Activated CD8-positive, alpha-beta T cell treated with anti-CD3 and anti-CD28 coated beads for 36 hours (primary cell): ENCODE results near the gene CIROP. TPM values are rescaled to one million over a fixed set of nuclear protein-coding genes. Genes with fewer than 3 reads are reported as not detected.

ENCODE experiments used
- ATAC-seq: fragments of 200-7000 bp; cut with Tn5 transposase; one replicate; pipeline ENCODE4 v1.10.0; 2021; ENCODE audit warnings: mild to moderate bottlenecking, moderate library complexity
- CTCF ChIA-PET: fragments of 350-600 bp; sonication (Branson Sonifier 250); formaldehyde crosslinking; loops from one replicate; lab custom pipeline; 2021; ENCODE audit warnings: antibody characterized with exemption; lab: Charles Lee
- POLR2A ChIA-PET: fragments of 350-600 bp; sonication (Branson Sonifier 250); formaldehyde crosslinking; loops from one replicate; lab custom pipeline; 2021; ENCODE audit warnings: antibody characterized with exemption; lab: Charles Lee
- DNase-seq: peaks from one replicate; pipeline ENCODE4 v3.0.0-alpha.2; 2020
- H3K27ac Mint-ChIP-seq: one replicate; pipeline ENCODE4 v1.8.0; 2021; ENCODE audit warnings: mild to moderate bottlenecking, mixed read lengths
- H3K27me3 Mint-ChIP-seq: one replicate; pipeline ENCODE4 v1.8.0; 2021; ENCODE audit warnings: mixed read lengths
- H3K36me3 Mint-ChIP-seq: one replicate; pipeline ENCODE4 v1.8.0; 2021; ENCODE audit warnings: low read depth, mixed read lengths
- H3K4me1 Mint-ChIP-seq: one replicate; pipeline ENCODE4 v1.8.0; 2021; ENCODE audit warnings: low read depth, mixed read lengths
- H3K4me3 Mint-ChIP-seq: one replicate; pipeline ENCODE4 v1.8.0; 2021; ENCODE audit warnings: mild to moderate bottlenecking, moderate library complexity, mixed read lengths
- H3K9me3 Mint-ChIP-seq: one replicate; pipeline ENCODE4 v1.8.0; 2021; ENCODE audit warnings: mixed read lengths
- CTCF ChIP-seq: fragments of 200-600 bp; IDR thresholded peaks from one replicate; pipeline ENCODE4 v1.8.0; 2022; ENCODE audit warnings: antibody characterized with exemption, mild to moderate bottlenecking
- intact Hi-C: fragments of 100-400 bp; cut with micrococcal nuclease; formaldehyde crosslinking; loops from one replicate; pipeline ENCODE4 v1.10.0; 2022
- total RNA-seq, 2 experiments: library from RNA; stranded (reverse); gene quantifications; one replicate each; pipeline ENCODE4 v1.2.3, GENCODE V29; 2021

The CIROP gene
- total RNA-seq, 2 experiments from 2014 or later, result not detected

DNA sequence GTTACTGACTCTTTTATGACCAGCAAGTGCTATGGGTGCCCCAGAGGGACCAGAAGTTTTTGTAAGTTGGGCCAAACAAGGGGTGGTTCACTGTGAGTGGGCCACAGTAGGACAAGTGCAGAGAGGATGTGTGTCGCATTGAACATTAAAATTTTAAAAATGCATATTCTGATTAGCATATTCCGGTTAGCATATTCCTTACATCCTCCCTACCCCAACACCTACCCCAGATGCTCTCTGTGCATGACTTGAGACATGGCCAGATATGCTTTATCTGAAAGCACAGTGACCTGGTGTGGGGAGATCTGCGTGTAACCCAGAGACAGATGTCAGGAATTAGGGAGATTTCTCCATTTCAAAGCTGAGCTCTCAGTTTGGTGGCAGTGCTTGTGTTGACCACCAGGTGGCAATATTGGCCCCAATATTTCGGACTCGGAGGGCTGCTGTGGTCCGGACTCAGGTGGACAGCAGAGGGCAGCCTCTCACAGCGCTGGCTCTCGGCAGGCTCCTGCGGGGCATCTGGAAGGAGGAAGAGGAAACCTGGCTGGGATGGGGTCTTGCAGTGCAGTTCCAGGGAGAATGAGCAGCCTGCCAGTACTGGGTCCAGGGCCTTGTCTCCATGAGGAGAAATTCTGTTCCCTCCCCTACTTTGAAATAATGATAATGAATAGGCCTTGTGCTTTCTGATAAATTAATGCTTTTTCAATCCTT is 15.9 kb upstream of the CIROP start:
- intact Hi-C loops, result loop anchor here (1.0 to 5.0 kb wide), 2 partner anchors 67 to 177 kb away; no protein-coding TSS in a partner anchor
- TF ChIP-seq CTCF, result peak; percentile 100
- DNase-seq, result peak; percentile 90
- CTCF ChIA-PET, result interaction anchor here (0.6 to 13.3 kb wide), 78 partner anchors 9 to 350 kb away, joined by 3 to 290 read pairs (median 5); partner anchors contain the start of genes ACIN1, C14orf119, CDH24 and CIROP
- H3K9me3 Mint-ChIP-seq, result no peaks in the 10 kb centered on the region
- H3K27ac Mint-ChIP-seq, result peak overlapping the region; percentile 84
- peak; percentile 88 for ATAC-seq
- no peaks in the 10 kb centered on the region for H3K36me3 Mint-ChIP-seq
- POLR2A ChIA-PET, result interaction anchor here (0.7 to 1.2 kb wide), 3 partner anchors 52 to 69 kb away, joined by 3 to 5 read pairs (median 3); no protein-coding TSS in a partner anchor
- H3K4me3 Mint-ChIP-seq, result no peak overlapping the region
- H3K4me1 Mint-ChIP-seq, result peaks cover 43% of the 10 kb centered on the region
- no peaks in the 10 kb centered on the region for H3K27me3 Mint-ChIP-seq

GRCh38 chr14:23119363-23120327 is 14.9 kb upstream of the CIROP start:
- no peak for TF ChIP-seq CTCF
- no peaks in the 10 kb centered on the region for H3K36me3 Mint-ChIP-seq
- CTCF ChIA-PET, result interaction anchor here (0.6 to 13.3 kb wide), 34 partner anchors 9 to 351 kb away, joined by 3 to 290 read pairs (median 6); partner anchors contain the start of genes ACIN1, C14orf119, CDH24 and CIROP
- H3K27me3 Mint-ChIP-seq, result no peaks in the 10 kb centered on the region
- intact Hi-C loops, result loop anchor here (5.0 kb wide), 1 partner anchor 178 kb away; no protein-coding TSS in a partner anchor
- no peaks in the 10 kb centered on the region for H3K9me3 Mint-ChIP-seq
- H3K4me1 Mint-ChIP-seq, result peaks cover 48% of the 10 kb centered on the region
- ATAC-seq (peak; percentile 57), DNase-seq (peak; percentile 33)
- POLR2A ChIA-PET, result interaction anchor here (0.5 to 1.8 kb wide), 4 partner anchors 25 to 173 kb away, joined by 3 to 9 read pairs (median 5); partner anchors contain the start of genes ACIN1 and C14orf119
- peak overlapping the region; percentile 24 for H3K4me3 Mint-ChIP-seq
- peak overlapping the region; percentile 84 for H3K27ac Mint-ChIP-seq

DNA sequence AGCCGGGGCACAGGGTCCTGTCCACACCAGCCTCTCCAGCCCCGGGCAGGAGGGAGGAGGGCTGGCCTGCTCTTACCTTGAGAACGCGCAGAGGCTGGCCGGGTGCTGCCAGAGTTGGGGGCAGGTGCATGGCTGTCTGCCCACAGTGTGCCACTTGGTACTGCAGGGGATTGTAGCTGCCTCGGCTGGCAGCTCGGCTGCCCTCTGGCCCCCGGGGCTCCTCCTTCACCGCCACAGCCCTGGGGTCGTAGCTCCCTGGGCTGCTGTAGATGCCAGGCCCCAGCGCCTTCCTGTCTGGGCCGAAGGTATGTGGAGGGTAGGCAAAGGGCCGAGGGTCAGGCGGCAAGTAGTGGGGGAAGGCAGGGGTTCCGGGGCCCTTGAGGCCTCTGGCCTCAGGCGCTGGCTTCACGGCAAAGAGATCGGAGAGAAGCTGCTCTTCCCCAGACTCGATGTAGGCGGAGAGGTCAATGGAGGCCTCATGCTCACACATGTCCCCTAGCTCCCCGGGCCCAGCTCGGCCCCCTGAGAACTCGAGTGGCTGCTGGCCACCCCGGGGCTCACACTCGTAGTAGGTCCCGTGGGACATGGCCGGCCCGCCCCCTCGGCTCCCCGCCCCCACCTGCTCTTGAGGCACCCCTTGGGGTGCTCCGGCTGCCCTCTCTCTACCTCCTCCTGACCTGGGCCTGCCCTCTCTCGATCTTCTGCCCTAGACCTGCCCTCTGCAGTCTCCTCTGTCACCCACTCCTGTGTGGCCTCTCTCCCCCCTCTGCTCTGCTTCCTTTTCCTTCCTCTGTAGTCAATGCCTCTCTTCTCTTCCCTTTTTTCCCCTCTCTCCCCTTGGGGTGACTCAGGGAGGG is 13.9 kb upstream of the CIROP start, which contains the start of gene CEBPE:
TSS of gene CEBPE (minus strand) at position 750 of the 857 bp plus-strand sequence. CDS start at position 586, 164 bp downstream.
- H3K4me3 Mint-ChIP-seq, result peak within 1 kb of the TSS; percentile 24
- TF ChIP-seq CTCF, result no peak
- ChIA-PET POLR2A (interaction anchor here (0.5 to 1.8 kb wide), 2 partner anchors 24 to 174 kb away, joined by 5 to 9 read pairs; partner anchors contain the start of genes ACIN1 and C14orf119), CTCF (interaction anchor here (1.0 to 13.3 kb wide), 8 partner anchors 12 to 132 kb away, joined by 3 to 290 read pairs (median 6); partner anchors contain the start of gene SLC7A8)
- H3K4me1 Mint-ChIP-seq, result peaks cover 48% of the 10 kb centered on the region
- ATAC-seq (no peak), DNase-seq (no peak)
- H3K9me3 Mint-ChIP-seq, result no peaks in the 10 kb centered on the region
- H3K36me3 Mint-ChIP-seq, result no peaks in the 10 kb centered on the region
- intact Hi-C loops, result no loop called here
- no peaks in the 10 kb centered on the region for H3K27me3 Mint-ChIP-seq
- H3K27ac Mint-ChIP-seq, result peak within 1 kb of the TSS; percentile 84

DNA sequence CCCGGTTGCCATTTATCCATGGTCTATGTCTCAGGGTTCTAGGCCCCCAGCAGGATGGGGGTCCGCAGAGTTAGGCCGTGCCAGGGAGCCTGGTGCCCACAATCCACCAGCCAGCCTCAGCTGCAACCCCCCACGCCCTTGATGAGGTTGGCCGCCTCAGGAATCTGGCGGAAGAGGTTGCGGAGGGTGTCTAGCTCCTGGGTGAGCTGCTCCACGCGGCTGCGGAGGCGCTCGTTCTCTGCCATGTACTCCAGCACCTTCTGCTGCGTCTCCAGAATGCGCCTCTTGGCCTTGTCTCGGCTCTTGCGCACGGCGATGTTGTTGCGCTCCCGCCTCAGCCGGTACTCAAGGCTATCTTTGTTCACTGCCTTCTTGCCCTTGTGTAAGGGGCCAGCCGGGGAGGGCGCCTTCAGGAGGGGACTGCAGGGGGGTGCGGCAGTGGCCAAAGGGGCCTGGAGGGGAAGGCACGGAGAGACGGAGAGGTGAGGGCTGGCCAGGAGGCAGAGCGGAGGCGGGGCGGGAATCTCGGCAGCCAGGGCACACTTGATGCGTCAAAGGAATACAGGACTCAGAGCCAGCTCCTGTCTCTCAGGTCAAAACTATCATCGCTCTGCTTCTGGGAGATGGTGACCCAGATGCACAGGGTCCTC is 12.7 kb upstream of the CIROP start:
- ATAC-seq (no peak), DNase-seq (no peak)
- H3K36me3 Mint-ChIP-seq, result no peaks in the 10 kb centered on the region
- H3K4me3 Mint-ChIP-seq, result no peak overlapping the region
- H3K9me3 Mint-ChIP-seq, result no peaks in the 10 kb centered on the region
- H3K4me1 Mint-ChIP-seq, result peaks cover 48% of the 10 kb centered on the region
- no peaks in the 10 kb centered on the region for H3K27me3 Mint-ChIP-seq
- H3K27ac Mint-ChIP-seq, result peak overlapping the region; percentile 6
- intact Hi-C loops, result no loop called here
- TF ChIP-seq CTCF, result no peak
- ChIA-PET POLR2A (no interaction called here), CTCF (interaction anchor here (1.4 to 5.3 kb wide), 4 partner anchors 40 to 131 kb away, joined by 3 to 29 read pairs (median 6); no protein-coding TSS in a partner anchor)
